ENCODE data around the gene PLAC8L1. TPM values are rescaled to one million over a fixed set of nuclear protein-coding genes. Genes with fewer than 3 reads are reported as not detected.

Gene PLAC8L1
- polyA plus RNA-seq, 1 of the 3 experiments (the other 2 are of a cell fraction): 0.21 TPM

DNA sequence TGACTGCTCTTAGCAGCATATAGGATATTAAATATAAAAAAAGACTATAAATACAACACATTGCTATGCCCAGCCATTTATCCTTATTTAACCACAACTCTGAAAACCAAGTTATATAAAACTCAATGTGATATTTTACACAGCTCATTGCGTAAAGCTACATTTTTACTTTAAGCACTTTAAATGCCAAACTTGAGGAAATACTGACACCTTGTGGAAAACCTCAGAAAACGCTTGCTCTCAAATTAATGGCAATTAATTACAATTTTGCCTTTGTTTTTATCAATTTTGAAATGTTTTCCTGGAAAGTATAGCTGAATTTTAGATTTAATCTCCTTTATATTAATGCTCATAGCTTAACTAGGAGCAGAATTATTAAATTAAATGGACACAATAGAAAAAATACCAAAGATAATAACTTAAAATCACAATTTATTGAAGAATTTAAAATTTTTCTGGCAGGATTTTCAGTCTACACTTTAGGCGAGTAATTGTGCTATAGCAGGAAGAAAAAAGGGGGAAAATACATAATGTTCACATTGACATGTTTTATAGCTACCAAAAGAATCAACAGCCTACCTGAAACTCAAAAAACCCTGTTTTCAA, 25.2 kb upstream of the PLAC8L1 start:
- WGBS (ENCODE audit: low lambda C conversion rate): 65% methylated on average over 3 of the region's 3 CpGs

DNA sequence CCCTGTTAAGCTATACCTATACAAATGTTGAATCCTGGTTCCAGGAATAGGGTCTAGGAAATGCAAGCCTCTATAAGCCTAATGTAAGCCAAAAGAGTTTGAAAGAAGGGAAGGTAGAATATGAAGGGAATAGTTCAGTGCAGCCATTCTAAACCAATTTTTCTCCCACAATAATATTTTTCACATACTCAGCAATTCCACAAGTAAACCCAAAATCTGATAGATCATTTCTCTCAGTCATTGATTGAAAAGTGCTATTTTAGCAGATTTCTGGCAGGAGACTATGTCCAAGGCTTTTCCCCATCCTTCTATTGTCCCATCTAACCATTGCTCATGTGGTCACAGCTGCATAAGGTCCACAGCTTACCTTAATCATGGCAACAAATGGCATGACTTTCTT, 20.7 kb upstream of the PLAC8L1 start:
- POLR2A ChIA-PET: no interaction called here
- no peak overlapping the region for H3K4me3 ChIP-seq (ENCODE audit: low read depth in 2 of 2, low read length in 1 of 2)
- no peak overlapping the region for H2AFZ ChIP-seq (ENCODE audit: low read depth)
- no peak overlapping the region for H3K9ac ChIP-seq
- no peaks in the 10 kb centered on the region for H3K27me3 ChIP-seq (ENCODE audit: insufficient read depth)
- H3K9me2 ChIP-seq: no peaks in the 10 kb centered on the region
- DNase-seq: no peak
- no peaks in the 10 kb centered on the region for H3K9me3 ChIP-seq
- no peak overlapping the region for H3K4me2 ChIP-seq
- peaks cover 95 to 100% of the 10 kb centered on the region in 2 experiments for H3K36me3 ChIP-seq (replicated peaks in 1 of 2; ENCODE audit: control insufficient read depth in 1 of 2, insufficient read depth in 2 of 2, low read length in 1 of 2)
- CTCF ChIA-PET: interaction anchor here (0.8 to 2.0 kb wide), 2 partner anchors 9 to 301 kb away, joined by 3 to 4 read pairs; no protein-coding TSS in a partner anchor
- H3K79me2 ChIP-seq (ENCODE audit: insufficient read depth): no peaks in the 10 kb centered on the region
- no peaks in the 10 kb centered on the region for H4K20me1 ChIP-seq (ENCODE audit: insufficient read depth)
- peaks cover 7% of the 10 kb centered on the region for H3F3A ChIP-seq (replicated peaks; ENCODE audit: insufficient read depth)
- peak overlapping the region in 1 of 2 experiments; percentile 16; a peak in 1 of 4 replicates for H3K27ac ChIP-seq (ENCODE audit: low read depth in 2 of 2, low read length in 1 of 2)
- no peaks in the 10 kb centered on the region for H3K4me1 ChIP-seq (ENCODE audit: control insufficient read depth in 1 of 2, insufficient read depth in 2 of 2, low read depth in 1 of 2, low read length in 1 of 2)
- TF ChIP-seq RFX5 (IDR thresholded peaks at IDR 0.05; ENCODE audit: low read length) (no peak), GABPA (IDR thresholded peaks at IDR 0.05; ENCODE audit: low read depth) (no peak), ZBTB33 (IDR thresholded peaks at IDR 0.05; ENCODE audit: borderline replicate concordance, low read depth) (no peak), TCF12 (IDR thresholded peaks at IDR 0.05) (no peak), RCOR1 (IDR thresholded peaks at IDR 0.05; ENCODE audit: low read length) (no peak), TEAD4 (IDR thresholded peaks at IDR 0.05; ENCODE audit: borderline replicate concordance, insufficient read depth) (no peak), ELF1 (IDR thresholded peaks at IDR 0.05) (no peak), PBX3 (IDR thresholded peaks at IDR 0.05) (no peak), FOXM1 (IDR thresholded peaks at IDR 0.05; ENCODE audit: low read depth) (no peak), MEF2A (IDR thresholded peaks at IDR 0.05; ENCODE audit: borderline replicate concordance, low read depth) (no peak), GATA2 (CRISPR knock-in tag; IDR thresholded peaks at IDR 0.05) (no peak), TAF1 (IDR thresholded peaks at IDR 0.05; ENCODE audit: borderline replicate concordance, low read depth, low read length) (no peak)
- TF ChIP-seq, protein P1, sequence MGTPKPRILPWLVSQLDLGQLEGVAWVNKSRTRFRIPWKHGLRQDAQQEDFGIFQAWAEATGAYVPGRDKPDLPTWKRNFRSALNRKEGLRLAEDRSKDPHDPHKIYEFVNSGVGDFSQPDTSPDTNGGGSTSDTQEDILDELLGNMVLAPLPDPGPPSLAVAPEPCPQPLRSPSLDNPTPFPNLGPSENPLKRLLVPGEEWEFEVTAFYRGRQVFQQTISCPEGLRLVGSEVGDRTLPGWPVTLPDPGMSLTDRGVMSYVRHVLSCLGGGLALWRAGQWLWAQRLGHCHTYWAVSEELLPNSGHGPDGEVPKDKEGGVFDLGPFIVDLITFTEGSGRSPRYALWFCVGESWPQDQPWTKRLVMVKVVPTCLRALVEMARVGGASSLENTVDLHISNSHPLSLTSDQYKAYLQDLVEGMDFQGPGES (IDR thresholded peaks at IDR 0.05; ENCODE audit: low read depth, low read length): no peak
- TF ChIP-seq, protein P2, sequence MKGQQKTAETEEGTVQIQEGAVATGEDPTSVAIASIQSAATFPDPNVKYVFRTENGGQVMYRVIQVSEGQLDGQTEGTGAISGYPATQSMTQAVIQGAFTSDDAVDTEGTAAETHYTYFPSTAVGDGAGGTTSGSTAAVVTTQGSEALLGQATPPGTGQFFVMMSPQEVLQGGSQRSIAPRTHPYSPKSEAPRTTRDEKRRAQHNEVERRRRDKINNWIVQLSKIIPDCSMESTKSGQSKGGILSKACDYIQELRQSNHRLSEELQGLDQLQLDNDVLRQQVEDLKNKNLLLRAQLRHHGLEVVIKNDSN (IDR thresholded peaks at IDR 0.05; ENCODE audit: borderline replicate concordance, low read depth): no peak

More for the DNA sequence above, 25.2 kb upstream of the PLAC8L1 start:
- no peak for DNase-seq
- Histone ChIP-seq H3K9ac (no peak overlapping the region), H4K20me1 (ENCODE audit: insufficient read depth) (no peaks in the 10 kb centered on the region), H3K4me2 (no peak overlapping the region), H3K4me3 (ENCODE audit: low read depth in 2 of 2, low read length in 1 of 2) (no peak overlapping the region), H3K79me2 (ENCODE audit: insufficient read depth) (no peaks in the 10 kb centered on the region), H2AFZ (ENCODE audit: low read depth) (no peak overlapping the region), H3K27ac (ENCODE audit: low read depth in 2 of 2, low read length in 1 of 2) (no peak overlapping the region), H3F3A (replicated peaks; ENCODE audit: insufficient read depth) (peaks cover 13% of the 10 kb centered on the region), H3K9me2 (no peaks in the 10 kb centered on the region), H3K9me3 (no peaks in the 10 kb centered on the region), H3K27me3 (ENCODE audit: insufficient read depth) (no peaks in the 10 kb centered on the region), H3K4me1 (ENCODE audit: control insufficient read depth in 1 of 2, insufficient read depth in 2 of 2, low read depth in 1 of 2, low read length in 1 of 2) (no peaks in the 10 kb centered on the region), H3K36me3 (replicated peaks in 1 of 2; ENCODE audit: control insufficient read depth in 1 of 2, insufficient read depth in 2 of 2, low read length in 1 of 2) (peaks cover 81 to 84% of the 10 kb centered on the region in 2 experiments)
- POLR2A ChIA-PET: no interaction called here
- CTCF ChIA-PET: interaction anchor here (0.6 to 2.9 kb wide), 30 partner anchors 10 to 298 kb away, joined by 3 to 33 read pairs (median 4); no protein-coding TSS in a partner anchor
- TF ChIP-seq RAD21 (IDR thresholded peaks at IDR 0.05; ENCODE audit: low read length) (peak; percentile 67), SIN3A (IDR thresholded peaks at IDR 0.05; ENCODE audit: borderline replicate concordance, low read depth, low read length) (no peak), RXRA (IDR thresholded peaks at IDR 0.05; ENCODE audit: borderline replicate concordance, low read depth) (no peak), SMC3 (IDR thresholded peaks at IDR 0.05; ENCODE audit: low read depth, low read length) (peak; percentile 41)
- TF ChIP-seq, protein P3, sequence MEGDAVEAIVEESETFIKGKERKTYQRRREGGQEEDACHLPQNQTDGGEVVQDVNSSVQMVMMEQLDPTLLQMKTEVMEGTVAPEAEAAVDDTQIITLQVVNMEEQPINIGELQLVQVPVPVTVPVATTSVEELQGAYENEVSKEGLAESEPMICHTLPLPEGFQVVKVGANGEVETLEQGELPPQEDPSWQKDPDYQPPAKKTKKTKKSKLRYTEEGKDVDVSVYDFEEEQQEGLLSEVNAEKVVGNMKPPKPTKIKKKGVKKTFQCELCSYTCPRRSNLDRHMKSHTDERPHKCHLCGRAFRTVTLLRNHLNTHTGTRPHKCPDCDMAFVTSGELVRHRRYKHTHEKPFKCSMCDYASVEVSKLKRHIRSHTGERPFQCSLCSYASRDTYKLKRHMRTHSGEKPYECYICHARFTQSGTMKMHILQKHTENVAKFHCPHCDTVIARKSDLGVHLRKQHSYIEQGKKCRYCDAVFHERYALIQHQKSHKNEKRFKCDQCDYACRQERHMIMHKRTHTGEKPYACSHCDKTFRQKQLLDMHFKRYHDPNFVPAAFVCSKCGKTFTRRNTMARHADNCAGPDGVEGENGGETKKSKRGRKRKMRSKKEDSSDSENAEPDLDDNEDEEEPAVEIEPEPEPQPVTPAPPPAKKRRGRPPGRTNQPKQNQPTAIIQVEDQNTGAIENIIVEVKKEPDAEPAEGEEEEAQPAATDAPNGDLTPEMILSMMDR (IDR thresholded peaks at IDR 0.05): peak; percentile 84
- TF ChIP-seq, protein P1 (IDR thresholded peaks at IDR 0.05; ENCODE audit: low read depth, low read length): no peak

All from SK-N-SH (cell line).